ENCODE data around the gene ARL15.

DNA sequence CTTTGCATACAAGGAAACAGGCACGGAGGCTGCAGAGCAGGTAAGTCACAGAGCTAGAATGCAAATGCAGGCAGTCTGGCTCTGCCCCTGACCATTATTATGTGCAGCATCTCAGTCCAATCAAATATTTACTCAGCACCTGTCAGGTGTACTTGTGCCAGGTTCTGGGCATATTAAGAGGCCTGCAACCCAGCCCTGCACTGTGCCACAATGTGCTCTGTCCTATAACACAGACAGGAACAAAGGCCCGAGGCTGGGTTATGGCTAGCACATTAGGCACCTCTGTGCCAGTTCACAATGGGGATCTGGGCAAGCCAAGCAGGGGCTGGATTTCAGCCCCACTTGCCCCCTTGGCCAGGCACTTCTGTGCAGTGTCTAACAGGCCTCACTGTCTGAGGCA is 14.0 kb downstream of the ARL15 start:
- TF ChIP-seq POLR2AphosphoS5 (IDR thresholded peaks at IDR 0.05; ENCODE audit: low read depth) (no peak), SPI1 (IDR thresholded peaks at IDR 0.05; ENCODE audit: borderline replicate concordance, low read depth) (no peak)
- TF ChIP-seq, protein P1, sequence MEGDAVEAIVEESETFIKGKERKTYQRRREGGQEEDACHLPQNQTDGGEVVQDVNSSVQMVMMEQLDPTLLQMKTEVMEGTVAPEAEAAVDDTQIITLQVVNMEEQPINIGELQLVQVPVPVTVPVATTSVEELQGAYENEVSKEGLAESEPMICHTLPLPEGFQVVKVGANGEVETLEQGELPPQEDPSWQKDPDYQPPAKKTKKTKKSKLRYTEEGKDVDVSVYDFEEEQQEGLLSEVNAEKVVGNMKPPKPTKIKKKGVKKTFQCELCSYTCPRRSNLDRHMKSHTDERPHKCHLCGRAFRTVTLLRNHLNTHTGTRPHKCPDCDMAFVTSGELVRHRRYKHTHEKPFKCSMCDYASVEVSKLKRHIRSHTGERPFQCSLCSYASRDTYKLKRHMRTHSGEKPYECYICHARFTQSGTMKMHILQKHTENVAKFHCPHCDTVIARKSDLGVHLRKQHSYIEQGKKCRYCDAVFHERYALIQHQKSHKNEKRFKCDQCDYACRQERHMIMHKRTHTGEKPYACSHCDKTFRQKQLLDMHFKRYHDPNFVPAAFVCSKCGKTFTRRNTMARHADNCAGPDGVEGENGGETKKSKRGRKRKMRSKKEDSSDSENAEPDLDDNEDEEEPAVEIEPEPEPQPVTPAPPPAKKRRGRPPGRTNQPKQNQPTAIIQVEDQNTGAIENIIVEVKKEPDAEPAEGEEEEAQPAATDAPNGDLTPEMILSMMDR (IDR thresholded peaks at IDR 0.05; ENCODE audit: insufficient read depth, low read length), result no peak
- TF ChIP-seq, protein P2, sequence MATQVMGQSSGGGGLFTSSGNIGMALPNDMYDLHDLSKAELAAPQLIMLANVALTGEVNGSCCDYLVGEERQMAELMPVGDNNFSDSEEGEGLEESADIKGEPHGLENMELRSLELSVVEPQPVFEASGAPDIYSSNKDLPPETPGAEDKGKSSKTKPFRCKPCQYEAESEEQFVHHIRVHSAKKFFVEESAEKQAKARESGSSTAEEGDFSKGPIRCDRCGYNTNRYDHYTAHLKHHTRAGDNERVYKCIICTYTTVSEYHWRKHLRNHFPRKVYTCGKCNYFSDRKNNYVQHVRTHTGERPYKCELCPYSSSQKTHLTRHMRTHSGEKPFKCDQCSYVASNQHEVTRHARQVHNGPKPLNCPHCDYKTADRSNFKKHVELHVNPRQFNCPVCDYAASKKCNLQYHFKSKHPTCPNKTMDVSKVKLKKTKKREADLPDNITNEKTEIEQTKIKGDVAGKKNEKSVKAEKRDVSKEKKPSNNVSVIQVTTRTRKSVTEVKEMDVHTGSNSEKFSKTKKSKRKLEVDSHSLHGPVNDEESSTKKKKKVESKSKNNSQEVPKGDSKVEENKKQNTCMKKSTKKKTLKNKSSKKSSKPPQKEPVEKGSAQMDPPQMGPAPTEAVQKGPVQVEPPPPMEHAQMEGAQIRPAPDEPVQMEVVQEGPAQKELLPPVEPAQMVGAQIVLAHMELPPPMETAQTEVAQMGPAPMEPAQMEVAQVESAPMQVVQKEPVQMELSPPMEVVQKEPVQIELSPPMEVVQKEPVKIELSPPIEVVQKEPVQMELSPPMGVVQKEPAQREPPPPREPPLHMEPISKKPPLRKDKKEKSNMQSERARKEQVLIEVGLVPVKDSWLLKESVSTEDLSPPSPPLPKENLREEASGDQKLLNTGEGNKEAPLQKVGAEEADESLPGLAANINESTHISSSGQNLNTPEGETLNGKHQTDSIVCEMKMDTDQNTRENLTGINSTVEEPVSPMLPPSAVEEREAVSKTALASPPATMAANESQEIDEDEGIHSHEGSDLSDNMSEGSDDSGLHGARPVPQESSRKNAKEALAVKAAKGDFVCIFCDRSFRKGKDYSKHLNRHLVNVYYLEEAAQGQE (IDR thresholded peaks at IDR 0.05; ENCODE audit: insufficient replicate concordance, low read depth), result no peak
